Stimulated activated CD4-positive, alpha-beta T cell treated with anti-CD3 and anti-CD28 coated beads, Interleukin-15, amount 100 ng/mL, for 48 hours (primary cell): ENCODE results near the gene ARHGAP42.
A peak's percentile ranks its signal among the peaks of the same experiment; 100 is the strongest.
"Not testable (repeated sequence)": the region's sequence is repeated elsewhere in the genome, so short reads cannot be mapped to it uniquely, and the experiment has no call there.

Experiments used
- DNase-seq, 2 donors: peaks; one replicate each; pipeline ENCODE4 v3.0.0-alpha.2; 2020; ENCODE audit warnings: low read depth in 2 of 2

ARHGAP42 gene, protein sequence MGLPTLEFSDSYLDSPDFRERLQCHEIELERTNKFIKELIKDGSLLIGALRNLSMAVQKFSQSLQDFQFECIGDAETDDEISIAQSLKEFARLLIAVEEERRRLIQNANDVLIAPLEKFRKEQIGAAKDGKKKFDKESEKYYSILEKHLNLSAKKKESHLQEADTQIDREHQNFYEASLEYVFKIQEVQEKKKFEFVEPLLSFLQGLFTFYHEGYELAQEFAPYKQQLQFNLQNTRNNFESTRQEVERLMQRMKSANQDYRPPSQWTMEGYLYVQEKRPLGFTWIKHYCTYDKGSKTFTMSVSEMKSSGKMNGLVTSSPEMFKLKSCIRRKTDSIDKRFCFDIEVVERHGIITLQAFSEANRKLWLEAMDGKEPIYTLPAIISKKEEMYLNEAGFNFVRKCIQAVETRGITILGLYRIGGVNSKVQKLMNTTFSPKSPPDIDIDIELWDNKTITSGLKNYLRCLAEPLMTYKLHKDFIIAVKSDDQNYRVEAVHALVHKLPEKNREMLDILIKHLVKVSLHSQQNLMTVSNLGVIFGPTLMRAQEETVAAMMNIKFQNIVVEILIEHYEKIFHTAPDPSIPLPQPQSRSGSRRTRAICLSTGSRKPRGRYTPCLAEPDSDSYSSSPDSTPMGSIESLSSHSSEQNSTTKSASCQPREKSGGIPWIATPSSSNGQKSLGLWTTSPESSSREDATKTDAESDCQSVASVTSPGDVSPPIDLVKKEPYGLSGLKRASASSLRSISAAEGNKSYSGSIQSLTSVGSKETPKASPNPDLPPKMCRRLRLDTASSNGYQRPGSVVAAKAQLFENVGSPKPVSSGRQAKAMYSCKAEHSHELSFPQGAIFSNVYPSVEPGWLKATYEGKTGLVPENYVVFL

DNA sequence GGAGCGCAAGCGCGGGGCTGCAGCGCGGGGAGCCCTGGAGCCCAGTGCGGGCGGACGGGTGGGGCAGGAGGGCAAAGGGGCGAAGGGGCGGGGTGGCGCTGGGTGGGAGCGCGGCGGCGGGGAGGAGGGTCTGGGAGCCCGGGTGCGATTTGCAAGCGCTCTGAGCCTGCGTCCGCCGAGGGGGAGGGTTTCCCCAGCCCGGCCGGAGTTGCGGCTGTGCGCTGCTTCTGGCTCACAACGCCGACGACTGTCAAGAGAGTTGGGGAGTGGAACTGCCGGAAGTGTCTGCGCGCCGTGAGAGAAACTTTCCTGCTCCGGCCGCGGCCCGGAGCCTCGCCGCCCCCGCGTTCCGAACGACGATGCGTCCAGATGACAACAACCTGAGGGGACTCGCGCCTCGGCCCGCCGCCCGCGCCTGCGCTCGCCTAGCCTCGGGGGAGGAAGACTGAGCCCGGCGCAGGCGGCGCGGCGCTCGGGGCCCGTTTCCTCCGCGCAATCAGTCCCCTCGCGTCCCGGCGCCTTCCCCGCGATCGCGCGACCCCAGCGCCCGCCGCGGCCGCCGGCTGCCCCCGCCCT is at the start of gene ARHGAP42:
Gene ARHGAP42 (plus strand): TSS at position 235 of the 576 bp plus-strand sequence. CDS start 391 bp downstream, outside the sequence.
- DNase-seq: peak in 1 of 2 donors; percentile 2

GRCh38 chr11:100637706-100638105 is 49.4 kb upstream of the ARHGAP42 start:
- DNase-seq: no peak

GRCh38 chr11:100638648-100639047 is 48.4 kb upstream of the ARHGAP42 start:
- no peak for DNase-seq

DNA sequence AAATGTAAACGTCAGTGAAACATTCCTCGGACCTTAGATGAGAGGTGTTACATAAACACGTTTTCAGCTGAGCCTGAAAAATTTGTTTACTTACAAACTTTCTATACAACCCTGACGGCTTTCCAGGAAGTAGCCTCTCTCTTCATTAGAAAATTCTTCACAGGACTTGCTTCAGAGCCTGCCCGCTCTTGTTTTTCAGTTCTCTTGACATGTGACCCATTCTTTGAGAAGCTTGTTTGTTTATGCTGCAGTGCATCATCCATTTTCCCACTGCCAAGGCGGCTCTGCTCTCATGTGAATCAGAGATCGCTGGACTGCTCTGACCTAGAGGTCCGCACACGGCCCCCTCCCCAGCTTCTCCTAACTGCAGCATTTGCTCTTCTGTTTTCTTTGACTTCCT is 47.9 kb upstream of the ARHGAP42 start:
- no peak for DNase-seq

DNA sequence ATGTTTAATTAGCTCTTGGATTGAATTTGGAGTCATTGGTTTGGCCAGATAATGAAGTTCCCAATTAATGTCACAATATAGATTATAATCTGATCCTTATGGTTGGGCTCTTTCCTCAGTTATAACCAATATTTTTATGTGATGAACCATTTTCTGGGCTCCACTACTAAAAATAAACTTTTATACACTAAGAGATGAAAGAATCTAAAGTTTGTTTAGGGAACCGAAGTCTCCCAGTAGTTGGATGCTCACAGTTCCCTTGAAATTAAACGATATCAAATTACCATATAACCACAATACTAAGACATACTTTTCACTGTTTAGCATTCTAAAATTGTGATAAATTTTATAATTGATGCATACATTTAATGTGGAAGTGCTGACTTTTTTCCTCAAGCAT is 47.0 kb upstream of the ARHGAP42 start:
- no peak for DNase-seq

GRCh38 chr11:100640646-100641045 is 46.4 kb upstream of the ARHGAP42 start:
- DNase-seq: no peak

- no peak for DNase-seq
These were observed 45.6 kb upstream of the ARHGAP42 start for GRCh38 chr11:100641456-100641855.

DNA sequence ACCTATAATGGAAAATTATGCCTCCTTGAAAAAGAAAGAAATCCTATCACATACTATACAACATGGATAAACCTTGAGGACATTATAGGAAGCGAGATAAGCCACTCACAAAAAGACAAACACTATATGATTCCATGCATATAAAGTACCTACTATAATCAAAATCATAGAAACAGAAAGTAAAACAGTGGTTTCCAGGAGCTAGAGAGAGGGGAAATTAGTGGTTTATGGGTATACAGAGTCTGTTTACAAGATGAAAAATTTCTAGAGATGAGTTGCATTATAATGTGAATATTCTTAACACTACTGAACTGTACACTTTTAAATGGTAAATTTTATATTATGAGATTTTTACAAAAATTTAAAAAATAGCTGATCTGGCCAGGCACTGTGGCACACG is 40.5 kb upstream of the ARHGAP42 start:
- no peak for DNase-seq

DNA sequence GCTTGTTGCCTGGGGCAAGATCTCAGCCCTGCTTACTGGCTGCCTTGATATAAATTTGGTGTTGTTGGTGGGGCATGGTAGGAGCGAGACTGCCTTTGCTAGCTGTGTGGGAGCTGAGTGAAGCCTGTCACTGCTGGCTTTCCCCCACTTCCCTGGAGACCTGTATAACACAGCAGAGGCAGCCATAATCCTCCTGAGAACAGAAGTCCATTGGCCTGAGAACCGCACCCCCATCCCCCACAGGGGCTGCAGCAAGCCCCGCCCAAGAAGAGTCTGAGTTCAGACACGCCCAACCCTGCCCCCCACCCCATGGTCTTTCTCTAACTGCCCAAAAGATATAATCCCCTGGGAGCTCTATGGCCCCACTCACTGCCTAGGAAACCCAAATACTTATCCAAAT is 39.2 kb upstream of the ARHGAP42 start:
- no peak for DNase-seq

DNA sequence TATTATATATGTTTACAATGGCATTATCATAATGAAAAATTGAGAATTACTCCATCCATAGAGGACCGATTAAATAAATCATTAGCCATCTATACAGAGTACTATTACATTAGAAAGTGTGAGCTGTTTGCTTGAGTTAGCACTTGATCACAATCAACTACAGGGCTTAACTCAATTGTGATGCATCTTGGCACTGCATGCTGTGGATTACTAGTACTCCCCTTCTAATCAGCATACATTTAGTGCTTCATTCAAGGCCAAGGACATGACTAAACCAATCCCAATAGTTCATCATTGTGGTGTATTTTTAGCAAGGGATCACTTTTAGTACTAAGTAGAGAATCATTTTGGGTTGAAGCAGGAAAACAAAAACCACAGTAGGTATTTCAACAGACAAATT is 23.5 kb upstream of the ARHGAP42 start:
- no peak for DNase-seq

DNA sequence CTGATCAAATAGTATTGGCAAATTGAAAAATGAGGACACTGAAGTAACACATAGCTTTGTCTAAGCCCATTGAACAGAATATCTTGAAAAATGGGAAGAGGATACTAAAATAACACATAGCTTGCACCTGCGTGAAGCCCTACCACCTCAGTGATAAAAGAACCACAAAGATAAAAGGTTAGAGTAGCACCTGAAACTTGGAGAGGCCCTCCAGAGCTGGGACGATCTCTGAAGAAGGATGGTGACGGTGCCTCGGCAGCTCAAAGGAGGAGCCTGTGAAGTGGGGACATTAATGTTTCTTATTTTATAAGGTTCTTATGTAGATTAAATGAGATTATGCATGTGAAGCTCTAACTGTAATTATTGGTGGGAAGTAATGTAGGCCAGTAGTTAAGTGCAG is 23.1 kb upstream of the ARHGAP42 start:
- DNase-seq: no peak

DNA sequence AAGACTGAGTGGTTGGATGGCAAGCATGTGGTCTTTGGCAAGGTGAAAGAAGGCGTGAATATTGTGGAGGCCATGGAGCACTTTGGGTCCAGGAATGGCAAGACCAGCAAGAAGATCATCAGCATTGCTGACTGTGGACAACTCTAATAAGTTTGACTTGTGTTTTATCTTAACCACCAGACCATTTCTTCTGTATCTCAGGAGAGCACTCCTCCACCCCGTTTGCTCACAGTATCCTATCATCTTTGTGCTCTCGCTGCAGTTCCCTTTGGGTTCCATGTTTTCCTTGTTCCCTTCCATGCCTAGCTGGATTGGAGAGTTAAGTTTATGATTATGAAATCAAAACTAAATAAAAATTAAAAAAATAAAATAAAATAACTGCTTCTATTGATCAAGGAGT is 20.3 kb upstream of the ARHGAP42 start:
- DNase-seq: not testable (repeated sequence)

DNA sequence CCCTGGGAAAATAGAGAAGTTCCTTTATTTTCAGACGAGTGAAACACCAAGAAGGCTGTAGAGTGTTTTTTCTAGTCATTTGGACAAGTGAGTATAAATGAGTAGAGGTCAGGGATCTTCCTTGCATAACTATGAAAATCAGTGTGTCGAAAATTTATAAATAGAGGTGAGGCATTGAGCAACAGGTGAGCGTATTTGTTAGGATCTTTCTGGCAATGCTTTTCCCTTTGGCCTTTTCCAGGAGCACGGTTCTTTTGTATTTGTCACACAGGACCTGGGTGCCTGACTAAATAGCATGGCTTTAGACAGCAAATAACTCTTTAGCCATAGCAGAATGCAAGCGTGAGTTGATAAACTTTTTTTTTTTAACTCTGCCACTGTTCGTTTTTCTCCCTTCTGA is 19.6 kb upstream of the ARHGAP42 start:
- DNase-seq: no peak

GRCh38 chr11:100670140-100670539 is 16.9 kb upstream of the ARHGAP42 start:
- DNase-seq: no peak

DNA sequence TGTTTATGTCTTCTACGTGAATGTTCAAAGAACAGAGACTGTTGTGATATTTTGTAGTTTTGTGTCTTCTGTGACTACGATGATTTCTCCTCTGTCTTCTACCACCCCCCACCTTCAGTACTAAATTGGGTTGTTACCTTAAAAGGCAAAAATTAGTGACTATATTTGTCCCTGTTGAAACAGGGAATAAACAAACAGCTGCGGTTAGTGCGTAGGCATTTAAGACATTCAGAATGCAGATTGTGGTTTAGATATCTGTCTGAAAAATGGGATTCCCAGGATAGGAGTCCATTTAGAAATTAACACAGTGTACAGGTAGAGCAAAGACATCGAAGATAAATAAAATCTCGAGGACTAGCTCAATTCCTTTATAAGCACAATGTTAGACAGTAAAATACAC is 15.6 kb upstream of the ARHGAP42 start:
- no peak for DNase-seq

GRCh38 chr11:100672498-100673033 is 14.5 kb upstream of the ARHGAP42 start:
- no peak for DNase-seq

DNA sequence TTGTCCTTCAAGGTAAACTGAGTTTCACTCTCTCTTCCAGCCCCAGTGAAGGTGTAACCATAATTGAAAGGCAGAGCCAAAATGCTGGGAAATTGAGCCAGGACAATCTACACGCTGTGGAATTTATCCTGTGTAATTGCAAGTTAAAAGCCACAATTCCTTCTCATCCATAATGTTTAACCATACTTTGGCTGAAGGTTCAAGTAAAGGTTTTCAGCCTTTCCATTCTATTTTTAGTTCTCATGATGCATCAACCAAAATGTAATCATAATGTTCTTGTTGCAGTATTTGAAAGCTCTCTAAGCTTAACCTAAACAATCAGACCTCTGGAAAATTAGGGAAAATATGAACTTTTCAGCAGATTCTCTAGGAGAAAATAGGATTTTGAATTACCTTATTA is 14.0 kb upstream of the ARHGAP42 start:
- no peak for DNase-seq

DNA sequence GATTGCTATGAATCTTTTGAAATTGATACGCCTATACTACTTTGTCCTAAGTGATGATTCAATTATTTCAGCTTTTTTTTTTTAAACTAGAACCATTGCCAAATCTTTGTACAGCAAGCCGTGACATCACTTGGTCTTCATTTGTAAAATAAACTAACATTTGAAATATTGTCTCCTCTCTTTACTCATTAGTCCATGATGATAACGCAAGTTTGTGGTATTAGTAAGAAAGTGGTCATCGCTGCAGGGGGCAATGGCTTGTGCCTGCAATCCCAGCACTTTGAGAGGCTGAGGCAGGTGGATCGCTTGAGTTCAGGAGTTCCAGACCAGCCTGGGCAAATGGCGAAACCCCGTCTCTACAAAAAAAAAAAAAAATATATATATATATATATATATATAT is 12.9 kb upstream of the ARHGAP42 start:
- no peak for DNase-seq

DNA sequence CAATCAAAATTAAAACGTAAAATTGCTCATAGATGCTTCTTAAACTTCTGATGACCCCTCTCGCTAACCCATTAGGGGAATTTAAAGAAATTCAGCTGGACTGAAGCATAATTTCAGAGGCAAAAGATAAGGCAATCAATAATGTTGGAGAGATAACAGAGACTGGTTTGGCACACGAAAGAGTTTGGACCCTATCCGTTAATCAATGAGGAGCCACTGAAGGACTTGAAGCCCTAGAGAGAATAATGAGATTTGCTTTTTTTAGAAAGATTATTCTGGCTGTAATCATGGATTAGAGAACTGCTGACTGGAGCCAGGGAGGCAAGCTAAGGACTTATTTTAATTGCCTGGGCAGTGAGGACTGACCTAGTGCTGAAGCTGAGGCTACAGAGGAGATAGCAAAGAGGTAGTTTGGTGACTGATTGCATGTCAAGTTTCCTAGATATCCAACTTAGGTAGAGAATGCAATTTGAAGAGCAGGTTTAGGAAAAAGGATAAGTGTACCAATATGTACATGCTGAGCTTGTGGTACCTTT is 11.9 kb upstream of the ARHGAP42 start:
- no peak for DNase-seq

- DNase-seq: no peak
These were observed 10.2 kb upstream of the ARHGAP42 start for GRCh38 chr11:100676901-100677300.

GRCh38 chr11:100677796-100678195 is 9.3 kb upstream of the ARHGAP42 start:
- DNase-seq: no peak

DNA sequence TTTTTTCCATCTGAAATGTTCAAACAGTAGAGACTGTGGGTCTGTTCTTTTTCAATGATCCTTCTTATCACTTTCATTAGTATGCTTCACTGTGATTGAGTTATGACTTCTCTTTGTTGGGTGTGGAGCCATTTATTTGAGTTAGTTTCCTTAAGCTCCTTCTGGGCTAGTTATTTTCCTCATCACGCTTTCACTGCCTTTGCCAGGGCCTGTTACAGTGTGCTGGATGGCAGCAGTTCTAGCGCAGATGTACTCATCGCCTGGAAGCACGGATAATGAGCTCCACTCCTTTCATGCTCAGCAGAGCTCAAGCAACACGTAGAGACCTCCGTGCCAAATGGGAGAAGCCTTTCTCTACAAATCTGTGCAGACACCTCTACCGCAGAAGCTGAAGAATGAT is 7.0 kb upstream of the ARHGAP42 start:
- no peak for DNase-seq
